Measurements from ENCODE around the gene NDOR1.
A peak's percentile ranks its signal among the peaks of the same experiment; 100 is the strongest.

NDOR1 gene

DNA sequence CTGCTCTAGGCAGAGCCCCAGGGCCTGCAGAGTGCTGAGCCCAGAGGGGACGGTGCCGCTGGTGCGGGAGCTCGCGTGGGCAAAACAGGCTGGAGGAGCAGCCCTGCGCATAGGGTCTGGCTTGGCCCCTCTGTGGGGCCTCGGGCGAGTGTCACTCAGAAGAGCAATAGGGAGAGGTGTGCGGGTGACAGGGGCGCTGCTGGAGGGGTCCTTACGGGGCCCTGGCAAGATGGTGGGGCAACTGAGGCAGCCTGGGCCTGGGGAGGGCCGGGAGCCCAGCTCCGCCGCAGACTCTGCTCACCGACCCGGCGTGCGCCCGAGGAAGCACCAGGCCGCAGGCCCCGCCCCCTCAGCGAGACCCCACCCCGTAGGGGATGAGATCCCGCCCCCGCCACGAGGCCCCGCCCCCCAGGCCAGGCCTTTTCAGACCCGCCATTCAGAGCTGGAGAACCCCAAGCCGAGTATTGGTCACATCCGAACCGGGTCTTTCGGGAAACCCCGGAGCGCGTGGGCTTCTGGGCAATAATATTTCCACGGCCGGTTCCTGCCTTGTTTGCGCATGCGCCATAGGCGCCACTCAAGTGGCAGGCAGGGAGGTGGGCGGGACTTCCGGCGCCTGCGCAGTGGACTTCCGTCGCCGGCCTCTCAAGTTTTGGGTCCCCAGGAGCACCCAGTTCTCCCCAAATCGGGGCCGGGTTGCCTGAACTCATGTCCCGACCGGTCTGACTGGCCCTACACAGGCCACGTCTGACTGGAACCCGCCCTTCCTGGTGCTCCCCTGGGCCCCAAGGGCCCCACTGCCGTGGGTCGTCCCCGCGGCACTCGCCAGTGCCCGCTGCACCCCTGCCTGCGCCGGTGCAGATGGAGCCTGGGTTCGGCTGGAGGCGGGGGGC lies 17.8 kb downstream of the NDOR1 start:
- H3K4me2 ChIP-seq (ENCODE audit: low read length): peak overlapping the region; percentile 93
- H3K79me2 ChIP-seq (ENCODE audit: low read length): no peaks in the 10 kb centered on the region
- no peaks in the 10 kb centered on the region for H4K20me1 ChIP-seq (ENCODE audit: insufficient read depth, low read length)
- no peaks in the 10 kb centered on the region for H3K27me3 ChIP-seq (ENCODE audit: low read depth, low read length)
- peak overlapping the region; percentile 50 for H3K27ac ChIP-seq (ENCODE audit: low read length)
- H3K36me3 ChIP-seq (replicated peaks; ENCODE audit: low read depth, low read length): no peaks in the 10 kb centered on the region
- H3K4me1 ChIP-seq (ENCODE audit: low read length): peaks cover 15% of the 10 kb centered on the region
- H3K9me3 ChIP-seq (ENCODE audit: insufficient read depth, low read length): no peaks in the 10 kb centered on the region
- peak overlapping the region; percentile 93 for H3K4me3 ChIP-seq (ENCODE audit: low read length)
- H2AFZ ChIP-seq (ENCODE audit: low read depth, low read length): peak overlapping the region; percentile 13; the same call in 1 of the 2 replicates
- peak overlapping the region; percentile 91 for H3K9ac ChIP-seq (ENCODE audit: low read length)
- TF ChIP-seq EZH2phosphoT487 (IDR thresholded peaks at IDR 0.05; ENCODE audit: low read depth): no peak
- TF ChIP-seq, protein P1, sequence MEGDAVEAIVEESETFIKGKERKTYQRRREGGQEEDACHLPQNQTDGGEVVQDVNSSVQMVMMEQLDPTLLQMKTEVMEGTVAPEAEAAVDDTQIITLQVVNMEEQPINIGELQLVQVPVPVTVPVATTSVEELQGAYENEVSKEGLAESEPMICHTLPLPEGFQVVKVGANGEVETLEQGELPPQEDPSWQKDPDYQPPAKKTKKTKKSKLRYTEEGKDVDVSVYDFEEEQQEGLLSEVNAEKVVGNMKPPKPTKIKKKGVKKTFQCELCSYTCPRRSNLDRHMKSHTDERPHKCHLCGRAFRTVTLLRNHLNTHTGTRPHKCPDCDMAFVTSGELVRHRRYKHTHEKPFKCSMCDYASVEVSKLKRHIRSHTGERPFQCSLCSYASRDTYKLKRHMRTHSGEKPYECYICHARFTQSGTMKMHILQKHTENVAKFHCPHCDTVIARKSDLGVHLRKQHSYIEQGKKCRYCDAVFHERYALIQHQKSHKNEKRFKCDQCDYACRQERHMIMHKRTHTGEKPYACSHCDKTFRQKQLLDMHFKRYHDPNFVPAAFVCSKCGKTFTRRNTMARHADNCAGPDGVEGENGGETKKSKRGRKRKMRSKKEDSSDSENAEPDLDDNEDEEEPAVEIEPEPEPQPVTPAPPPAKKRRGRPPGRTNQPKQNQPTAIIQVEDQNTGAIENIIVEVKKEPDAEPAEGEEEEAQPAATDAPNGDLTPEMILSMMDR (IDR thresholded peaks at IDR 0.05; ENCODE audit: low read depth, low read length): no peak

DNA sequence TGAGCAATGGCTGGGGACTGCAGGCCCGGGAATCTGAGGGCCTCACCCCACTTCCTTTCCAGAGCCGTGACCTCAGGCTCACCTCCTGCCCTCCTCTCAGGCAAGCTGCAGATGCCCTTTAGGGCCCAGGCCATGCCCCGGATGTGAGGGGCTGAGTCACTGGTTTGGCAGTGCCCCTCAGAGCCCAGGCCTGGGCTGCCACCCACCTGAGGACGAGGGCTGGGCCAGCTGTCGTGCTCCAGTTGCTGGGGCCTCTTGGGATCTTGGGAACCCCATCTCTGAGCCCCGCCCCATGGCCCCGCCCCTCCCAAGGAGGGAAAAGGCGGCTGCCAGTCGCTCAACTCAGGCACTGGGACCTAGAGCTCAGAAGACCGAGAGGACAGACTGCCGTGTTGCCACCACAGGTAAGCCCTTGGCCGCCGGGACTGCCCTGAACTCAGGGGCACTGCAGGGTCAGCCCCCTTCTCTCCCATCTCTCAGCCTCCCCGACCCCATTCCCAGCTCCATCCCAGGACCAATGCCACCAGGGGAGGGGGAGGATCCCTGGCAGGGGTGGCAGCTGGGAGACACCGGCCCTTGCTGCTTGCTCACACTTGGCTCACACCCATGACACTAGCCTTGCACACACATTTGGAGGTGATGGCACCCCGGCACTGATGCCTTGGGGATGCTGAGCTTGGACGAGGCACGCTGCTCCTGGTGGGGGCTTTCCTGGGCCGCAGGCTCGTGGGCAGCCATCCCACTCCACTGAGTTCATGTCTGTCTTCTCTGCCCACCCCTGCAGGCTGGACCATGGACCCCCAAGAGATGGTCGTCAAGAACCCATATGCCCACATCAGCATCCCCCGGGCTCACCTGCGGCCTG lies 19.6 kb downstream of the NDOR1 start, which contains the start of gene CYSRT1:
Gene CYSRT1 (plus strand): TSS at position 345 of the 865 bp plus-strand sequence. CDS start 448 bp downstream, at position 793.
- peak within 1 kb of the TSS; percentile 93 for H3K4me3 ChIP-seq (ENCODE audit: low read length)
- no peak for TF ChIP-seq EZH2phosphoT487 (IDR thresholded peaks at IDR 0.05; ENCODE audit: low read depth)
- TF ChIP-seq, protein P1 (IDR thresholded peaks at IDR 0.05; ENCODE audit: low read depth, low read length): no peak
- H4K20me1 ChIP-seq (ENCODE audit: insufficient read depth, low read length): no peaks in the 10 kb centered on the region
- H3K9me3 ChIP-seq (ENCODE audit: insufficient read depth, low read length): no peaks in the 10 kb centered on the region
- H3K36me3 ChIP-seq (replicated peaks; ENCODE audit: low read depth, low read length): no peaks in the 10 kb centered on the region
- H3K27ac ChIP-seq (ENCODE audit: low read length): peak within 1 kb of the TSS; percentile 50; the same call in 1 of the 2 replicates
- H2AFZ ChIP-seq (ENCODE audit: low read depth, low read length): no peak within 1 kb of the TSS
- peaks cover 15% of the 10 kb centered on the region for H3K4me1 ChIP-seq (ENCODE audit: low read length)
- H3K4me2 ChIP-seq (ENCODE audit: low read length): peak within 1 kb of the TSS; percentile 93
- no peaks in the 10 kb centered on the region for H3K27me3 ChIP-seq (ENCODE audit: low read depth, low read length)
- H3K9ac ChIP-seq (ENCODE audit: low read length): peak within 1 kb of the TSS; percentile 91
- no peaks in the 10 kb centered on the region for H3K79me2 ChIP-seq (ENCODE audit: low read length)

DNA sequence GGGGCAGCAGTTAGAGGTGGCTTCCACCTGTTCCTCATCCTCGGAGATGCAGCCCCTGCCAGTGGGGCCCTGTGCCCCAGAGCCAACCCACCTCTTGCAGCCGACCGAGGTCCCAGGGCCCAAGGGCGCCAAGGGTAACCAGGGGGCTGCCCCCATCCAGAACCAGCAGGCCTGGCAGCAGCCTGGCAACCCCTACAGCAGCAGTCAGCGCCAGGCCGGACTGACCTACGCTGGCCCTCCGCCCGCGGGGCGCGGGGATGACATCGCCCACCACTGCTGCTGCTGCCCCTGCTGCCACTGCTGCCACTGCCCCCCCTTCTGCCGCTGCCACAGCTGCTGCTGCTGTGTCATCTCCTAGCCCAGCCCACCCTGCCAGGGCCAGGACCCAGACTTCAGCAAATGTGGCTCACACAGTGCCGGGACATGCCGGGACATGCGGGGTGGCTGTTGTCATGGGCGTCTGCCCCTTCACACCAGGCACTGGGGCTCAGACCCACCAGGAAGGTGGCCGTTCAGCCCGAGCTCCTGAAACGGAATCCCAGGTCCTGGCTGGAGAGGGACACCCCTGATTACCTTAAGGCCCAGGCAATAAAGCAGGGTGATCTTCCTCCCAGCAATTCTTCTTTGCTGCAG lies 20.3 kb downstream of the NDOR1 start:
- Histone ChIP-seq H3K9me3 (ENCODE audit: insufficient read depth, low read length) (no peaks in the 10 kb centered on the region), H3K36me3 (replicated peaks; ENCODE audit: low read depth, low read length) (no peaks in the 10 kb centered on the region), H3K27me3 (ENCODE audit: low read depth, low read length) (no peaks in the 10 kb centered on the region), H3K4me2 (ENCODE audit: low read length) (no peak overlapping the region), H4K20me1 (ENCODE audit: insufficient read depth, low read length) (no peaks in the 10 kb centered on the region), H3K4me1 (ENCODE audit: low read length) (peaks cover 15% of the 10 kb centered on the region), H2AFZ (ENCODE audit: low read depth, low read length) (no peak overlapping the region), H3K9ac (ENCODE audit: low read length) (no peak overlapping the region), H3K27ac (ENCODE audit: low read length) (no peak overlapping the region), H3K79me2 (ENCODE audit: low read length) (no peaks in the 10 kb centered on the region), H3K4me3 (ENCODE audit: low read length) (no peak overlapping the region)
- no peak for TF ChIP-seq EZH2phosphoT487 (IDR thresholded peaks at IDR 0.05; ENCODE audit: low read depth)
- TF ChIP-seq, protein P1 (IDR thresholded peaks at IDR 0.05; ENCODE audit: low read depth, low read length): no peak
